Trophoblast cell (in vitro differentiated cells and primary cell): ENCODE results near the gene NMNAT2.
"Not testable (repeated sequence)": the region's sequence is repeated elsewhere in the genome, so short reads cannot be mapped to it uniquely, and the experiment has no call there.

Experiments used
- DNase-seq, 2 donors: peaks; one replicate each; pipeline ENCODE4 v3.0.0-alpha.2; 2016
- H2AFZ ChIP-seq: 2 replicates; pipeline ENCODE4 v1.6.1; 2013; ENCODE audit warnings: low read length, moderate library complexity, mild to moderate bottlenecking; ENCODE audit not compliant: insufficient read depth, poor library complexity
- H2AK5ac ChIP-seq: 2 replicates; pipeline ENCODE4 v1.6.1; 2013; ENCODE audit warnings: mild to moderate bottlenecking, low read length
- H2BK120ac ChIP-seq: 2 replicates; pipeline ENCODE4 v1.6.1; 2013; ENCODE audit warnings: low read length, mild to moderate bottlenecking, moderate library complexity; ENCODE audit not compliant: insufficient read depth, poor library complexity
- H2BK12ac ChIP-seq: 2 replicates; pipeline ENCODE4 v1.6.1; 2013; ENCODE audit warnings: mild to moderate bottlenecking, low read length, moderate library complexity
- H2BK5ac ChIP-seq: 2 replicates; pipeline ENCODE4 v1.6.1; 2013; ENCODE audit warnings: low read length, low read depth, moderate library complexity, mild to moderate bottlenecking; ENCODE audit not compliant: poor library complexity
- H3K14ac ChIP-seq: 2 replicates; pipeline ENCODE4 v1.6.1; 2013; ENCODE audit warnings: mild to moderate bottlenecking, low read length
- H3K18ac ChIP-seq: 2 replicates; pipeline ENCODE4 v1.6.1; 2013; ENCODE audit warnings: mild to moderate bottlenecking, low read length
- H3K23ac ChIP-seq: 2 replicates; pipeline ENCODE4 v1.6.1; 2013; ENCODE audit warnings: low read length
- H3K27ac ChIP-seq: 2 replicates; pipeline ENCODE4 v1.5.1; 2013; ENCODE audit warnings: low read depth, mild to moderate bottlenecking, inconsistent platforms, low read length, moderate library complexity
- H3K27me3 ChIP-seq: 2 replicates; pipeline ENCODE4 v1.6.1; 2013; ENCODE audit warnings: inconsistent platforms, mild to moderate bottlenecking, low read length, moderate library complexity; ENCODE audit not compliant: insufficient read depth
- H3K36me3 ChIP-seq, 2 experiments: 1 replicate in 1 of 2; 2 replicates in 1 of 2; pipeline ENCODE4 v1.6.1; 2013; ENCODE audit warnings: low read length in 2 of 2, mild to moderate bottlenecking in 2 of 2, moderate library complexity in 1 of 2; ENCODE audit not compliant: insufficient read depth in 2 of 2, control insufficient read depth in 1 of 2
- H3K4ac ChIP-seq: 2 replicates; pipeline ENCODE4 v1.6.1; 2013; ENCODE audit warnings: low read depth, mild to moderate bottlenecking, low read length, moderate library complexity
- H3K4me1 ChIP-seq, 2 experiments: 1 replicate in 1 of 2; 2 replicates in 1 of 2; pipeline ENCODE4 v1.6.1; 2013; ENCODE audit warnings: low read length in 2 of 2, mild to moderate bottlenecking in 2 of 2, moderate library complexity in 1 of 2; ENCODE audit not compliant: insufficient read depth in 2 of 2, control insufficient read depth in 1 of 2
- H3K4me2 ChIP-seq: 2 replicates; pipeline ENCODE4 v1.6.1; 2013; ENCODE audit warnings: inconsistent platforms, mild to moderate bottlenecking, low read length, moderate library complexity
- H3K4me3 ChIP-seq: 2 replicates; pipeline ENCODE4 v1.5.1; 2013; ENCODE audit warnings: mild to moderate bottlenecking, low read depth, low read length, inconsistent platforms
- H3K79me1 ChIP-seq: one replicate; pipeline ENCODE4 v1.6.1; 2013; ENCODE audit warnings: low read length
- H3K79me2 ChIP-seq: 2 replicates; pipeline ENCODE4 v1.6.1; 2013; ENCODE audit warnings: low read length, mild to moderate bottlenecking; ENCODE audit not compliant: control insufficient read depth, insufficient read depth, poor library complexity
- H3K9ac ChIP-seq: 2 replicates; pipeline ENCODE4 v1.6.1; 2013; ENCODE audit warnings: mild to moderate bottlenecking, low read length
- H3K9me3 ChIP-seq: 2 replicates; pipeline ENCODE4 v1.6.1; 2013; ENCODE audit warnings: low read depth, mild to moderate bottlenecking, control low read depth, inconsistent platforms, low read length; ENCODE audit not compliant: insufficient read depth
- H4K12ac ChIP-seq: 2 replicates; pipeline ENCODE4 v1.6.1; 2013; ENCODE audit warnings: low read depth, mild to moderate bottlenecking, low read length, moderate library complexity
- H4K8ac ChIP-seq: 2 replicates; pipeline ENCODE4 v1.6.1; 2013; ENCODE audit warnings: low read depth, mild to moderate bottlenecking, low read length, moderate library complexity
- H4K91ac ChIP-seq: one replicate; pipeline ENCODE4 v1.6.1; 2013; ENCODE audit warnings: low read depth, mild to moderate bottlenecking, low read length, moderate library complexity
- whole genome bisulfite sequencing: extraction: QIAGEN DNeasy Blood & Tissue Kit; methylation state at CpG from one replicate; pipeline ENCODE4 v1.1.7; 2013; ENCODE audit warnings: missing lambda C conversion rate; ENCODE audit not compliant: insufficient read length, insufficient coverage; ENCODE audit errors: extremely low coverage; 5-methylcytosine and 5-hydroxymethylcytosine counted together

Gene NMNAT2

GRCh38 chr1:183241471-183241870 lies 176.7 kb downstream of the NMNAT2 start:
- Histone ChIP-seq H3K9me3 (peaks cover 2% of the 10 kb centered on the region), H3K4ac (no peak overlapping the region), H3K9ac (no peak overlapping the region), H3K36me3 (peaks cover 2 to 7% of the 10 kb centered on the region in 2 experiments), H4K12ac (no peak overlapping the region), H3K27ac (no peak overlapping the region), H3K27me3 (no peaks in the 10 kb centered on the region), H4K91ac (no peak overlapping the region), H3K14ac (no peak overlapping the region), H3K4me1 (peaks cover 0 to 12% of the 10 kb centered on the region in 2 experiments), H4K8ac (no peak overlapping the region), H3K79me1 (peaks cover 6% of the 10 kb centered on the region), H3K23ac (no peak overlapping the region), H2AK5ac (no peak overlapping the region), H2BK12ac (no peak overlapping the region), H2BK120ac (no peak overlapping the region), H3K18ac (no peak overlapping the region), H3K79me2 (no peaks in the 10 kb centered on the region), H3K4me3 (no peak overlapping the region), H2BK5ac (no peak overlapping the region), H2AFZ (no peak overlapping the region), H3K4me2 (no peak overlapping the region)
- WGBS: no CpG with 5 or more reads among the region's 3 CpGs
- DNase-seq: peak; percentile 53 to 86

GRCh38 chr1:183240853-183241252 lies 177.3 kb downstream of the NMNAT2 start:
- H3K79me2 ChIP-seq, H2BK5ac ChIP-seq, H2AK5ac ChIP-seq, H3K4me3 ChIP-seq, H3K79me1 ChIP-seq, H3K18ac ChIP-seq, H3K14ac ChIP-seq, H3K36me3 ChIP-seq, H4K8ac ChIP-seq, H2BK120ac ChIP-seq, H3K23ac ChIP-seq, DNase-seq, H3K27ac ChIP-seq, H2BK12ac ChIP-seq, H4K12ac ChIP-seq, H4K91ac ChIP-seq, H3K4me2 ChIP-seq, H3K9me3 ChIP-seq, H3K27me3 ChIP-seq, H3K9ac ChIP-seq, H2AFZ ChIP-seq, H3K4ac ChIP-seq: not testable (repeated sequence)
- WGBS: no CpG with 5 or more reads among the region's 8 CpGs
- peaks cover 0 to 12% of the 10 kb centered on the region in 2 experiments for H3K4me1 ChIP-seq

- Histone ChIP-seq H3K36me3 (peaks cover 2 to 7% of the 10 kb centered on the region in 2 experiments), H3K4ac (no peak overlapping the region), H2AFZ (no peak overlapping the region), H3K27me3 (no peaks in the 10 kb centered on the region), H3K18ac (no peak overlapping the region), H4K91ac (no peak overlapping the region), H4K8ac (no peak overlapping the region), H3K9ac (no peak overlapping the region), H2AK5ac (no peak overlapping the region), H3K4me3 (no peak overlapping the region), H2BK12ac (no peak overlapping the region), H4K12ac (no peak overlapping the region), H3K23ac (no peak overlapping the region), H3K4me1 (peaks cover 2 to 14% of the 10 kb centered on the region in 2 experiments), H3K27ac (no peak overlapping the region), H3K14ac (no peak overlapping the region), H3K4me2 (no peak overlapping the region), H2BK120ac (no peak overlapping the region), H2BK5ac (no peak overlapping the region), H3K79me2 (peaks cover 1% of the 10 kb centered on the region), H3K79me1 (peaks cover 9% of the 10 kb centered on the region), H3K9me3 (peaks cover 1% of the 10 kb centered on the region)
- DNase-seq: no peak
- no CpG with 5 or more reads among the region's 4 CpGs for WGBS
Measured at GRCh38 chr1:183240526-183240825, 177.7 kb downstream of the NMNAT2 start.

- no CpG with 5 or more reads among the region's 8 CpGs for WGBS
- DNase-seq: no peak
- H4K8ac ChIP-seq: no peak overlapping the region
Measured at GRCh38 chr1:183239793-183240525, 178.2 kb downstream of the NMNAT2 start.

More at GRCh38 chr1:183239793-183240525, 178.2 kb downstream of the NMNAT2 start:
- Histone ChIP-seq H3K36me3 (peaks cover 2 to 7% of the 10 kb centered on the region in 2 experiments), H3K4me1 (peaks cover 6 to 16% of the 10 kb centered on the region in 2 experiments), H3K4me3 (no peak overlapping the region), H3K79me1 (peaks cover 13% of the 10 kb centered on the region), H3K27ac (no peak overlapping the region), H3K9me3 (no peaks in the 10 kb centered on the region), H3K4ac (no peak overlapping the region), H3K4me2 (no peak overlapping the region), H4K91ac (no peak overlapping the region), H2BK12ac (peak overlapping the region; percentile 59), H3K9ac (no peak overlapping the region), H2AFZ (no peak overlapping the region), H3K79me2 (peaks cover 3% of the 10 kb centered on the region), H3K27me3 (no peaks in the 10 kb centered on the region), H2AK5ac (no peak overlapping the region), H3K23ac (no peak overlapping the region), H4K12ac (no peak overlapping the region), H2BK5ac (no peak overlapping the region), H3K18ac (no peak overlapping the region), H3K14ac (no peak overlapping the region), H2BK120ac (peak overlapping the region; percentile 9)
